Bronchial epithelial cell (primary cell): ENCODE data around the gene SUSD6. TPM values are rescaled to one million over a fixed set of nuclear protein-coding genes. Genes with fewer than 3 reads are reported as not detected.

Source experiments
- DNase-seq: peaks from one replicate; pipeline ENCODE4 v3.0.0-alpha.2; 2010; ENCODE audit warnings: low read depth
- FAIRE-seq: peaks from 2 replicates; lab custom pipeline; 2011; peaks lifted over from hg19 to GRCh38; lab: Jason Lieb, UNC
- H3K27me3 ChIP-seq: 2 replicates; pipeline ENCODE4 v1.5.1; 2011; ENCODE audit warnings: low read length; ENCODE audit not compliant: control insufficient read depth, insufficient read depth
- H3K36me3 ChIP-seq: 2 replicates; pipeline ENCODE4 v1.5.1; 2011; ENCODE audit warnings: low read length; ENCODE audit not compliant: control insufficient read depth, insufficient read depth
- H3K4me3 ChIP-seq: 2 replicates; pipeline ENCODE4 v1.5.1; 2011; ENCODE audit warnings: mild to moderate bottlenecking, low read depth, low read length, control low read depth
- total RNA-seq: library from RNA; depleted of rRNA; stranded (reverse); fragments of >200 nt; gene quantifications from 2 replicates; pipeline ENCODE4 v1.2.1, GENCODE V29; 2014
- TF ChIP-seq, protein P1 (sequence below): IDR thresholded peaks from 2 replicates; pipeline ENCODE4 v1.5.1; 2011; ENCODE audit warnings: mild to moderate bottlenecking, moderate library complexity, low read length, control low read depth, inconsistent platforms; ENCODE audit not compliant: insufficient read depth, severe bottlenecking

Gene SUSD6
- total RNA-seq, 1 donor from 2014 or later, result 3.9 TPM

DNA sequence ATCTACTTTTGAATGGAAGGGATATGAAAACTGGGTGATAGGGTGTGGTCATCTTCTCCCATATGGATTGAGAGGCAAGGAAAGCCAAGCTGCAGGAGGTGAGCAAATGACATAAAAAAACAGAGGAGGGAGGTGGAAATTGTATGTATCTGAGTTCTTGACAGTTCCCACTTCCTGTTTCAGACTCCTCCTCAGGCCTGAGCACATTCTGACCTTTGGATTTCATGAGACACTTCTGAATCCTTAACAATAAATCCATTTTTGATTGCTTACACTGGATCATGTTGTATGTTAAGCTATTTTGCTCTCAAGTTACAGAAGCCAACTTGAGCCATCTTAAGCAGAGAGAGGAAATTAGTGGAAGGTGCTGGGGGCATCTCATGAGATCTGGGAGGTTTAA lies 143.9 kb downstream of the SUSD6 start:
- no peaks in the 10 kb centered on the region for H3K36me3 ChIP-seq
- DNase-seq, result no peak
- TF ChIP-seq, protein P1, sequence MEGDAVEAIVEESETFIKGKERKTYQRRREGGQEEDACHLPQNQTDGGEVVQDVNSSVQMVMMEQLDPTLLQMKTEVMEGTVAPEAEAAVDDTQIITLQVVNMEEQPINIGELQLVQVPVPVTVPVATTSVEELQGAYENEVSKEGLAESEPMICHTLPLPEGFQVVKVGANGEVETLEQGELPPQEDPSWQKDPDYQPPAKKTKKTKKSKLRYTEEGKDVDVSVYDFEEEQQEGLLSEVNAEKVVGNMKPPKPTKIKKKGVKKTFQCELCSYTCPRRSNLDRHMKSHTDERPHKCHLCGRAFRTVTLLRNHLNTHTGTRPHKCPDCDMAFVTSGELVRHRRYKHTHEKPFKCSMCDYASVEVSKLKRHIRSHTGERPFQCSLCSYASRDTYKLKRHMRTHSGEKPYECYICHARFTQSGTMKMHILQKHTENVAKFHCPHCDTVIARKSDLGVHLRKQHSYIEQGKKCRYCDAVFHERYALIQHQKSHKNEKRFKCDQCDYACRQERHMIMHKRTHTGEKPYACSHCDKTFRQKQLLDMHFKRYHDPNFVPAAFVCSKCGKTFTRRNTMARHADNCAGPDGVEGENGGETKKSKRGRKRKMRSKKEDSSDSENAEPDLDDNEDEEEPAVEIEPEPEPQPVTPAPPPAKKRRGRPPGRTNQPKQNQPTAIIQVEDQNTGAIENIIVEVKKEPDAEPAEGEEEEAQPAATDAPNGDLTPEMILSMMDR, result no peak
- no peak for FAIRE-seq
- no peak overlapping the region for H3K4me3 ChIP-seq
- no peaks in the 10 kb centered on the region for H3K27me3 ChIP-seq

DNA sequence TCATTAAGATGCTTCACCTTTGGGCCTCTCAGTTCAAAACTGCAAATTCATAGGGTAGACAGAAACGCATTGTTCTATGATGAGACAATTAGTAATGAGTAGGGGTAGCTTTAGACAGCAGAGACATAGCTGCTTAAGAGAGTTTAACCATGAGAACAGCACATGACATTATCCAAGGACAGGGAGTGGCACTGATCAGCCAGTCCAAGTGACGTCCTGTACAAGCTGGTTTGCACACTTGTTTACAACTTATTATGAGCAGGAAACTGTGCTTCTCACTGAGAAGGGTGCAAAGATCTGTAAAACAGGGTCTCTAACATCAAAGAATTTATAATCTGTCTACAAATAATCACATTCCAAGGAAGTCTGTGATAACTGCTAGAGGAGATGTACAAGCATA lies 144.4 kb downstream of the SUSD6 start:
- no peaks in the 10 kb centered on the region for H3K27me3 ChIP-seq
- no peaks in the 10 kb centered on the region for H3K36me3 ChIP-seq
- no peak overlapping the region for H3K4me3 ChIP-seq
- DNase-seq (no peak), FAIRE-seq (peak; percentile 32)
- TF ChIP-seq, protein P1, result no peak

DNA sequence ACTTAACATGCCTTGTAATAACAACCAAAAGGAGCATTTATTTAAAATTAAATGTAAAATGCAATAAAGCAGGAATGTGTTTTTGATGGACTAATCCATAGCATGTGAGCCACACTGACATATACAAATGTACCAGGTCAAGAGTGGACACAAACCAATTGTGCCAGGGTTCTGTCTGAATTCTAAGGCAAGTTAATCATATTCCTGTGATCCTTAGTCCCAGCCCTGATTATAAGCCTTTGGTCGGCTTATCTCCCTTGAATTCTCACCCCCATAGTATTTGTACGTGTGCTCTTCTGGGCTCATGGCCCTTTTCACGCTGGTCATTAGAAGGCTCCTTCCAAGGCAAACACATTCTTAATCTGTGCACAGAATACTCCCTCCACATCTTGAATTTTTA lies 144.9 kb downstream of the SUSD6 start:
- TF ChIP-seq, protein P1, result no peak
- Histone ChIP-seq H3K27me3 (no peaks in the 10 kb centered on the region), H3K4me3 (no peak overlapping the region), H3K36me3 (no peaks in the 10 kb centered on the region)
- DNase-seq (no peak), FAIRE-seq (no peak)

DNA sequence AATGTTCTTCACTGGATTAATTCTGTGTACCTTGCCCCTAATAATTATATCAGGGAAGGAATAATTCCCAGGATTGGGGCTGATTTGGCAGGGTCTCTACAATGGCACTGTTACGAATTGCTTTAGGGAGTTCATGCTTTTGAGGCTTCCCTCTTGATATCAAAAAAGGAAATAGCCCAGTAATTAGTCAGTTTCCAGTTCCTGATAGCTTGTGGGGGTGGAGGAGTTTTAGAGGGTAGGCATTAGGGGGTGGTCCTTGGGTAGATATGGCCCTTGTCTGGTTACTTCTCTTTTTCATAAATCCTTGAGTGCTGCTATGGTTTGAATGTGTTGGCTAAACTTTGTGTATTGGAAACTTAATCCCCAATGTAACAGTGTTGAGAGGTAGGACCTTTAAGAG lies 149.4 kb downstream of the SUSD6 start:
- FAIRE-seq, result no peak
- peak; percentile 18 for DNase-seq
- H3K36me3 ChIP-seq, result no peaks in the 10 kb centered on the region
- no peaks in the 10 kb centered on the region for H3K27me3 ChIP-seq
- H3K4me3 ChIP-seq, result no peak overlapping the region
- TF ChIP-seq, protein P1, result no peak

DNA sequence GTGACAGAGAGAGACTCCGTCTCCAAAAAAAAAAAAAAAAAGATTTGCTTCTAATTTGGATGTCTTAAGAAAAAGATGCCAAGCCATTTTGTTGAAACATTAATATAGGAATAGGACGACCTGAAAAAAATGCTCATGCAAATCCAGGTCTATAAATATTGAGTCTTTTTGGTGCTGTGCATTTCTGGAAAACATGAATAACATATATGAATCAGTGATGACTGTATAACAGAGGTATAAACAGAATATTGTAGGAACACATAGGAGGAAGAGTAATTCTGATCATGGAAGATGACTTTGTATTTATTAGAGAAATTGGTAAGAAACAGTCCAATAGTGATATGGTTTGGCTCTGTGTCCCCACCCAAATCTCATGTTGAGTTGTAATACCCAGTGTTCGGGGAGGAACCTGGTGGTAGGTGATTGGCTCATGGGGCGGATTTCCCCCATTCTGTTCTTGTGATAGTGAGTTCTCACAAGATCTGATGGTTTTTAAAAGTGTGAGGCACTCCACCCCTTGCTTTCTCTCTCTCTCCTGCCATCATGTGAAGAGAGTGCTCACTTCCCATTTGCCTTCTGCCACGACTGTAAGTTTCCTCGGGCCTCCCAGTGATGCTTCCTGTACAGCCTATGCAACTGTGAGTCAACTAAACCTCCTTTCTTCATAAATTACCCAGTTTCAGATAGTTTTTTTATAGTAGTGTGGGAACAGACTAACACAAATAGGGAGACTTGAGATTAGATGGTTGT lies 152.5 kb downstream of the SUSD6 start:
- FAIRE-seq (no peak), DNase-seq (peak; percentile 21)
- Histone ChIP-seq H3K4me3 (no peak overlapping the region), H3K36me3 (peaks cover 8% of the 10 kb centered on the region), H3K27me3 (no peaks in the 10 kb centered on the region)
- TF ChIP-seq, protein P1, result no peak

Other genes with a start within 250 kb of the SUSD6 start
- 91.6 and 242 TPM in 2 replicates for gene ERH, start 213.3 kb upstream of the SUSD6 start, total RNA-seq
- 112 and 140 TPM in 2 replicates for gene SLC39A9, start 212.9 kb upstream of the SUSD6 start, total RNA-seq
- 0.26 TPM in 1 of 2 replicates, not detected in the other for gene PLEKHD1, start 126.9 kb upstream of the SUSD6 start, total RNA-seq
- not detected in 2 replicates for gene CCDC177, start 36.7 kb upstream of the SUSD6 start, total RNA-seq
- gene SRSF5, start 155.5 kb downstream of the SUSD6 start, total RNA-seq, result 126 and 181 TPM in 2 replicates
- gene SLC10A1, start 185.6 kb downstream of the SUSD6 start, total RNA-seq, result not detected in 2 replicates